Mucosa of descending colon (tissue), 3 donors: ENCODE data around the gene PTPN21. TPM values are rescaled to one million over a fixed set of nuclear protein-coding genes. Genes with fewer than 3 reads are reported as not detected.

Experiments used
- ATAC-seq: fragments of 200-7000 bp; cut with Tn5 transposase; one replicate; pipeline ENCODE4 v1.9.1; 2020; ENCODE audit warnings: mild to moderate bottlenecking, moderate library complexity
- DNase-seq, 3 donors: peaks; one replicate each; pipeline ENCODE4 v3.0.0-alpha.2; 2020
- H3K36me3 ChIP-seq: fragments of 200-600 bp; one replicate; pipeline ENCODE4 v1.8.0; 2021; ENCODE audit warnings: low read depth, mild to moderate bottlenecking
- H3K4me1 ChIP-seq: fragments of 200-600 bp; one replicate; pipeline ENCODE4 v1.8.0; 2021; ENCODE audit warnings: low read depth, mild to moderate bottlenecking
- H3K4me3 ChIP-seq: fragments of 200-600 bp; one replicate; pipeline ENCODE4 v1.8.0; 2021; ENCODE audit warnings: mild to moderate bottlenecking
- H3K9me3 ChIP-seq: fragments of 200-600 bp; one replicate; pipeline ENCODE4 v1.8.0; 2021; ENCODE audit warnings: mild to moderate bottlenecking
- CTCF ChIP-seq: fragments of 200-600 bp; IDR thresholded peaks from one replicate; pipeline ENCODE4 v1.8.0; 2022; ENCODE audit warnings: antibody characterized with exemption, mild to moderate bottlenecking
- intact Hi-C, 2 donors: fragments of 100-400 bp; cut with DNase I in 1 of 2; cut with micrococcal nuclease in 1 of 2; formaldehyde crosslinking; loops; one replicate each; pipeline versions ENCODE4 v1.11.0 to v1.11.1; 2022; cut with DNase I, micrococcal nuclease
- total RNA-seq, 3 donors: library from RNA; stranded (reverse); fragmentation: NEBNext Ultra II Directional in 2 of 3; extraction: Animal tissue kit (Norgen Biotek cat#: 25700) in 2 of 3; gene quantifications; one replicate each; pipeline versions ENCODE4 v1.2.1 to v1.2.4, GENCODE V29; 2021 to 2023
- donor health status: DM: no; HTN: no; CAD: no; lungs with moderate emphysema.
- donor health status: DM: no; HTN: no; CAD: no.
- donor health status: DM: no; HTN: yes; CAD: no.

The PTPN21 gene
- total RNA-seq, 3 donors from 2014 or later: 37.0 to 51.8 (median 44.7) TPM

- H3K9me3 ChIP-seq: peaks cover 17% of the 10 kb centered on the region
- ATAC-seq: no peak
- no peaks in the 10 kb centered on the region for H3K4me1 ChIP-seq
- H3K36me3 ChIP-seq: no peaks in the 10 kb centered on the region
- H3K4me3 ChIP-seq: no peak overlapping the region
- DNase-seq: no peak
- no peak for TF ChIP-seq CTCF
- intact Hi-C loops: no loop called here
These were observed 133.5 kb downstream of the PTPN21 start for GRCh38 chr14:88421286-88421685.

GRCh38 chr14:88420187-88420586 lies 134.6 kb downstream of the PTPN21 start:
- no peaks in the 10 kb centered on the region for H3K4me1 ChIP-seq
- no peaks in the 10 kb centered on the region for H3K36me3 ChIP-seq
- TF ChIP-seq CTCF: no peak
- H3K9me3 ChIP-seq: peaks cover 21% of the 10 kb centered on the region
- ATAC-seq: no peak
- no peak overlapping the region for H3K4me3 ChIP-seq
- intact Hi-C loops: no loop called here
- DNase-seq: no peak

GRCh38 chr14:88417594-88417993 lies 137.2 kb downstream of the PTPN21 start:
- no peak for DNase-seq
- intact Hi-C loops: no loop called here
- Histone ChIP-seq H3K9me3 (peaks cover 21% of the 10 kb centered on the region), H3K4me3 (no peak overlapping the region), H3K4me1 (no peaks in the 10 kb centered on the region), H3K36me3 (no peaks in the 10 kb centered on the region)
- ATAC-seq: no peak
- no peak for TF ChIP-seq CTCF

Other genes with a start within 250 kb of the PTPN21 start
- gene KCNK10, start 231.7 kb downstream of the PTPN21 start, total RNA-seq: 1 to 10 TPM; 1.7 to 2.1 (median 2.0) TPM
- 10 to 100 TPM in 1 of 3 donors, 1 to 10 TPM in 2; 6.7 to 15.9 (median 7.1) TPM for gene SPATA7, start 169.3 kb downstream of the PTPN21 start, total RNA-seq
- gene ZC3H14, start 8.0 kb upstream of the PTPN21 start, total RNA-seq: 10 to 100 TPM; 55.9 to 72.9 (median 70.7) TPM
- gene EML5, start 237.9 kb upstream of the PTPN21 start, total RNA-seq: 1 to 10 TPM; 1.3 to 4.1 (median 1.4) TPM